ENCODE measurements around the gene RBPJ. TPM values are rescaled to one million over a fixed set of nuclear protein-coding genes. Genes with fewer than 3 reads are reported as not detected.

RBPJ gene
- polyA plus RNA-seq, 3 donors, result 75.3 to 177 (median 128) TPM

GRCh38 chr4:26454961-26455360 lies 134.1 kb downstream of the RBPJ start:
- Mint-ChIP-seq H3K27ac (no peak overlapping the region), H3K27me3 (ENCODE audit: low read depth in 3 of 3) (peaks cover 2% of the 10 kb centered on the region in 3 donors), H3K9me3 (peaks cover 0 to 7% (median 2%) of the 10 kb centered on the region in 7 donors), H3K4me3 (no peak overlapping the region), H3K36me3 (no peaks in the 10 kb centered on the region), H3K4me1 (peaks cover 12% of the 10 kb centered on the region)
- Histone ChIP-seq H3K27ac (ENCODE audit: low read depth in 1 of 2, low read length in 2 of 2) (no peak overlapping the region), H3K79me2 (ENCODE audit: insufficient read depth, low read length) (no peaks in the 10 kb centered on the region), H3K27me3 (ENCODE audit: control insufficient read depth in 2 of 2, insufficient read depth in 2 of 2, low read length in 2 of 2) (no peaks in the 10 kb centered on the region), H3K4me3 (replicated peaks in 1 of 3; ENCODE audit: low read depth in 2 of 3, low read length in 3 of 3) (no peak overlapping the region), H3K36me3 (replicated peaks in 1 of 2; ENCODE audit: control insufficient read depth in 1 of 2, insufficient read depth in 2 of 2, low read length in 2 of 2) (no peaks in the 10 kb centered on the region), H2AFZ (ENCODE audit: insufficient read depth, low read depth, low read length, poor library complexity, severe bottlenecking) (no peak overlapping the region), H3K4me2 (replicated peaks; ENCODE audit: extremely low read depth, low read length, poor library complexity, severe bottlenecking) (no peak overlapping the region), H3K4me1 (ENCODE audit: control insufficient read depth in 1 of 2, insufficient read depth in 2 of 2, low read length in 2 of 2) (no peaks in the 10 kb centered on the region), H3K9ac (ENCODE audit: insufficient read depth, low read length, poor library complexity, severe bottlenecking) (no peak overlapping the region), H4K20me1 (ENCODE audit: insufficient read depth, low read length) (no peaks in the 10 kb centered on the region), H3K9me3 (replicated peaks in 1 of 2; ENCODE audit: control insufficient read depth in 1 of 2, insufficient read depth in 1 of 2, low read length in 2 of 2) (no peaks in the 10 kb centered on the region)
- DNase-seq, result no peak
- TF ChIP-seq, protein P1, sequence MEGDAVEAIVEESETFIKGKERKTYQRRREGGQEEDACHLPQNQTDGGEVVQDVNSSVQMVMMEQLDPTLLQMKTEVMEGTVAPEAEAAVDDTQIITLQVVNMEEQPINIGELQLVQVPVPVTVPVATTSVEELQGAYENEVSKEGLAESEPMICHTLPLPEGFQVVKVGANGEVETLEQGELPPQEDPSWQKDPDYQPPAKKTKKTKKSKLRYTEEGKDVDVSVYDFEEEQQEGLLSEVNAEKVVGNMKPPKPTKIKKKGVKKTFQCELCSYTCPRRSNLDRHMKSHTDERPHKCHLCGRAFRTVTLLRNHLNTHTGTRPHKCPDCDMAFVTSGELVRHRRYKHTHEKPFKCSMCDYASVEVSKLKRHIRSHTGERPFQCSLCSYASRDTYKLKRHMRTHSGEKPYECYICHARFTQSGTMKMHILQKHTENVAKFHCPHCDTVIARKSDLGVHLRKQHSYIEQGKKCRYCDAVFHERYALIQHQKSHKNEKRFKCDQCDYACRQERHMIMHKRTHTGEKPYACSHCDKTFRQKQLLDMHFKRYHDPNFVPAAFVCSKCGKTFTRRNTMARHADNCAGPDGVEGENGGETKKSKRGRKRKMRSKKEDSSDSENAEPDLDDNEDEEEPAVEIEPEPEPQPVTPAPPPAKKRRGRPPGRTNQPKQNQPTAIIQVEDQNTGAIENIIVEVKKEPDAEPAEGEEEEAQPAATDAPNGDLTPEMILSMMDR (IDR thresholded peaks at IDR 0.05), result no peak
- intact Hi-C loops (cut with micrococcal nuclease), result loop anchor here (10.0 kb wide), 1 partner anchor 560 kb away; no protein-coding TSS in a partner anchor
- WGBS (ENCODE audit: insufficient coverage), result 95% methylated on average over 2 of the region's 3 CpGs

- Histone ChIP-seq H3K27me3 (ENCODE audit: control insufficient read depth in 2 of 2, insufficient read depth in 2 of 2, low read length in 2 of 2) (no peaks in the 10 kb centered on the region), H3K79me2 (ENCODE audit: insufficient read depth, low read length) (no peaks in the 10 kb centered on the region), H3K4me1 (ENCODE audit: control insufficient read depth in 1 of 2, insufficient read depth in 2 of 2, low read length in 2 of 2) (no peaks in the 10 kb centered on the region), H3K27ac (ENCODE audit: low read depth in 1 of 2, low read length in 2 of 2) (no peak overlapping the region), H3K4me2 (replicated peaks; ENCODE audit: extremely low read depth, low read length, poor library complexity, severe bottlenecking) (no peak overlapping the region), H3K4me3 (replicated peaks in 1 of 3; ENCODE audit: low read depth in 2 of 3, low read length in 3 of 3) (no peak overlapping the region), H3K9ac (ENCODE audit: insufficient read depth, low read length, poor library complexity, severe bottlenecking) (no peak overlapping the region), H2AFZ (ENCODE audit: insufficient read depth, low read depth, low read length, poor library complexity, severe bottlenecking) (no peak overlapping the region), H3K9me3 (replicated peaks in 1 of 2; ENCODE audit: control insufficient read depth in 1 of 2, insufficient read depth in 1 of 2, low read length in 2 of 2) (no peaks in the 10 kb centered on the region), H4K20me1 (ENCODE audit: insufficient read depth, low read length) (no peaks in the 10 kb centered on the region), H3K36me3 (replicated peaks in 1 of 2; ENCODE audit: control insufficient read depth in 1 of 2, insufficient read depth in 2 of 2, low read length in 2 of 2) (no peaks in the 10 kb centered on the region)
- intact Hi-C loops (cut with micrococcal nuclease), result loop anchor here (10.0 kb wide), 1 partner anchor 559 kb away; no protein-coding TSS in a partner anchor
- Mint-ChIP-seq H3K4me1 (peaks cover 12% of the 10 kb centered on the region), H3K27ac (peak overlapping the region in 1 of 7 donors; percentile 15), H3K4me3 (no peak overlapping the region), H3K9me3 (peaks cover 0 to 7% (median 2%) of the 10 kb centered on the region in 7 donors), H3K36me3 (no peaks in the 10 kb centered on the region), H3K27me3 (ENCODE audit: low read depth in 3 of 3) (peaks cover 2% of the 10 kb centered on the region in 3 donors)
- TF ChIP-seq, protein P1 (IDR thresholded peaks at IDR 0.05), result no peak
- no CpG with 5 or more reads among the region's 2 CpGs for WGBS (ENCODE audit: insufficient coverage)
- DNase-seq, result no peak
Measured at GRCh38 chr4:26455571-26455970, 134.8 kb downstream of the RBPJ start.
